ENCODE results near the gene MYOZ2. TPM values are rescaled to one million over a fixed set of nuclear protein-coding genes. Genes with fewer than 3 reads are reported as not detected.

The MYOZ2 gene
- total and polyA plus RNA-seq, 2 of the 13 experiments (the other 11 are each of a cell fraction or from before 2014, with no cell fraction given) = 0.03 TPM; not detected in 1

DNA sequence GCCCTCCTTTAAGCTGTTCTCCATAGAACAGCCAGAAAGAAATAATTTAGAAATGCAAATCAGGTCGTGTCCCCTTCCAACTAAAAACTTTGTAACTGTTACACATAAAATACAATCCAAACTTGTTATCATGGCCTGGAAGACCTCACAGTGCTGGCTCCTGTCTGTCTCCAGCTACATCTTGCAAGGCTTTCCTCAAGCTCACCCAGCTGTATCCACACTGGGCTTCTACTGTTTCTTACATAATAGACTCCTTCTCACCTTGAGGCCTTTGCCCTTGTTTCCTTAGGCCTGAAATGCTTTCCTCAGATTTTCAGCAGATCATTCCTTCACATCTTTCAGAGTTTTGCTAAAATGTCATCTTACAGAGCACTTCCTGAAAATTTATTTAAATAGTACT is 43.4 kb downstream of the MYOZ2 start:
- Histone ChIP-seq H3K27ac (ENCODE audit: extremely low read length, insufficient read depth, low read length) (no peak overlapping the region), H4K20me1 (ENCODE audit: insufficient read depth, low read length) (no peaks in the 10 kb centered on the region), H3K27me3 (ENCODE audit: control insufficient read depth in 1 of 2, insufficient read depth in 2 of 2, low read length in 2 of 2) (no peaks in the 10 kb centered on the region; a peak in 2 of 5 replicates), H3K4me2 (ENCODE audit: low read depth, low read length) (no peak overlapping the region), H3K9me3 (ENCODE audit: low read length) (no peaks in the 10 kb centered on the region), H3K79me2 (ENCODE audit: insufficient read depth, low read length) (no peaks in the 10 kb centered on the region), H3K4me3 (replicated peaks in 1 of 3; ENCODE audit: insufficient read depth in 1 of 3, low read depth in 2 of 3, low read length in 3 of 3) (no peak overlapping the region), H3K36me3 (replicated peaks in 1 of 2; ENCODE audit: control insufficient read depth in 1 of 2, insufficient read depth in 2 of 2, low read length in 2 of 2) (no peaks in the 10 kb centered on the region), H3K9ac (ENCODE audit: insufficient read depth, low read depth, low read length) (no peak overlapping the region), H2AFZ (ENCODE audit: low read length) (no peak overlapping the region), H3K4me1 (ENCODE audit: insufficient read depth, low read length) (no peaks in the 10 kb centered on the region)
- FAIRE-seq (no peak), DNase-seq (ENCODE audit: low spot score) (no peak), ATAC-seq (no peak)
- in situ Hi-C loops (cut with HindIII; ENCODE audit: extremely low pct_ligation_motif_present, low pct_unique_long_range_greater_than_20kb) = no loop called here
- TF ChIP-seq ZNF572 (CRISPR knock-in tag; IDR thresholded peaks at IDR 0.05) (no peak), ZNF282 (IDR thresholded peaks at IDR 0.05; ENCODE audit: partially characterized antibody) (no peak), GABPA (IDR thresholded peaks at IDR 0.05; ENCODE audit: low read depth, low read length) (no peak), GABPA (CRISPR knock-in tag; IDR thresholded peaks at IDR 0.05; ENCODE audit: low read depth) (no peak), KDM6A (CRISPR knock-in tag; IDR thresholded peaks at IDR 0.05; ENCODE audit: low read depth) (no peak), FIP1L1 (IDR thresholded peaks at IDR 0.05; ENCODE audit: borderline replicate concordance, insufficient read depth, low read depth, low read length) (no peak), ZMYM4 (CRISPR knock-in tag; IDR thresholded peaks at IDR 0.05) (no peak), HNF4A (CRISPR knock-in tag; IDR thresholded peaks at IDR 0.05) (no peak), ZNF574 (CRISPR knock-in tag; IDR thresholded peaks at IDR 0.05) (no peak), MEF2D (CRISPR knock-in tag; IDR thresholded peaks at IDR 0.05) (no peak)
- TF ChIP-seq, protein P1, sequence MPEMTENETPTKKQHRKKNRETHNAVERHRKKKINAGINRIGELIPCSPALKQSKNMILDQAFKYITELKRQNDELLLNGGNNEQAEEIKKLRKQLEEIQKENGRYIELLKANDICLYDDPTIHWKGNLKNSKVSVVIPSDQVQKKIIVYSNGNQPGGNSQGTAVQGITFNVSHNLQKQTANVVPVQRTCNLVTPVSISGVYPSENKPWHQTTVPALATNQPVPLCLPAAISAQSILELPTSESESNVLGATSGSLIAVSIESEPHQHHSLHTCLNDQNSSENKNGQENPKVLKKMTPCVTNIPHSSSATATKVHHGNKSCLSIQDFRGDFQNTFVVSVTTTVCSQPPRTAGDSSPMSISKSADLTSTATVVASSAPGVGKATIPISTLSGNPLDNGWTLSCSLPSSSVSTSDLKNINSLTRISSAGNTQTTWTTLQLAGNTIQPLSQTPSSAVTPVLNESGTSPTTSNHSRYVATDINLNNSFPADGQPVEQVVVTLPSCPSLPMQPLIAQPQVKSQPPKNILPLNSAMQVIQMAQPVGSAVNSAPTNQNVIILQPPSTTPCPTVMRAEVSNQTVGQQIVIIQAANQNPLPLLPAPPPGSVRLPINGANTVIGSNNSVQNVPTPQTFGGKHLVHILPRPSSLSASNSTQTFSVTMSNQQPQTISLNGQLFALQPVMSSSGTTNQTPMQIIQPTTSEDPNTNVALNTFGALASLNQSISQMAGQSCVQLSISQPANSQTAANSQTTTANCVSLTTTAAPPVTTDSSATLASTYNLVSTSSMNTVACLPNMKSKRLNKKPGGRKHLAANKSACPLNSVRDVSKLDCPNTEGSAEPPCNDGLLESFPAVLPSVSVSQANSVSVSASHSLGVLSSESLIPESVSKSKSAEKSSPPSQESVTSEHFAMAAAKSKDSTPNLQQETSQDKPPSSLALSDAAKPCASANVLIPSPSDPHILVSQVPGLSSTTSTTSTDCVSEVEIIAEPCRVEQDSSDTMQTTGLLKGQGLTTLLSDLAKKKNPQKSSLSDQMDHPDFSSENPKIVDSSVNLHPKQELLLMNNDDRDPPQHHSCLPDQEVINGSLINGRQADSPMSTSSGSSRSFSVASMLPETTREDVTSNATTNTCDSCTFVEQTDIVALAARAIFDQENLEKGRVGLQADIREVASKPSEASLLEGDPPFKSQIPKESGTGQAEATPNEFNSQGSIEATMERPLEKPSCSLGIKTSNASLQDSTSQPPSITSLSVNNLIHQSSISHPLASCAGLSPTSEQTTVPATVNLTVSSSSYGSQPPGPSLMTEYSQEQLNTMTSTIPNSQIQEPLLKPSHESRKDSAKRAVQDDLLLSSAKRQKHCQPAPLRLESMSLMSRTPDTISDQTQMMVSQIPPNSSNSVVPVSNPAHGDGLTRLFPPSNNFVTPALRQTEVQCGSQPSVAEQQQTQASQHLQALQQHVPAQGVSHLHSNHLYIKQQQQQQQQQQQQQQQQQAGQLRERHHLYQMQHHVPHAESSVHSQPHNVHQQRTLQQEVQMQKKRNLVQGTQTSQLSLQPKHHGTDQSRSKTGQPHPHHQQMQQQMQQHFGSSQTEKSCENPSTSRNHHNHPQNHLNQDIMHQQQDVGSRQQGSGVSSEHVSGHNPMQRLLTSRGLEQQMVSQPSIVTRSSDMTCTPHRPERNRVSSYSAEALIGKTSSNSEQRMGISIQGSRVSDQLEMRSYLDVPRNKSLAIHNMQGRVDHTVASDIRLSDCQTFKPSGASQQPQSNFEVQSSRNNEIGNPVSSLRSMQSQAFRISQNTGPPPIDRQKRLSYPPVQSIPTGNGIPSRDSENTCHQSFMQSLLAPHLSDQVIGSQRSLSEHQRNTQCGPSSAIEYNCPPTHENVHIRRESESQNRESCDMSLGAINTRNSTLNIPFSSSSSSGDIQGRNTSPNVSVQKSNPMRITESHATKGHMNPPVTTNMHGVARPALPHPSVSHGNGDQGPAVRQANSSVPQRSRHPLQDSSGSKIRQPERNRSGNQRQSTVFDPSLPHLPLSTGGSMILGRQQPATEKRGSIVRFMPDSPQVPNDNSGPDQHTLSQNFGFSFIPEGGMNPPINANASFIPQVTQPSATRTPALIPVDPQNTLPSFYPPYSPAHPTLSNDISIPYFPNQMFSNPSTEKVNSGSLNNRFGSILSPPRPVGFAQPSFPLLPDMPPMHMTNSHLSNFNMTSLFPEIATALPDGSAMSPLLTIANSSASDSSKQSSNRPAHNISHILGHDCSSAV (CRISPR knock-in tag; IDR thresholded peaks at IDR 0.05; ENCODE audit: borderline replicate concordance) = no peak
- ChIA-PET POLR2A (no interaction called here), CTCF (ENCODE audit: low intra/inter-chr PET ratio, low total read pairs) (no interaction called here)
- WGBS (ENCODE audit: low lambda C conversion rate) = 0% methylated on average over 1 of the region's 1 CpG
- intact Hi-C loops (cut with micrococcal nuclease; ENCODE audit: unreplicated experiment) = no loop called here
- BruUV-seq (replicated peaks) = no TSS peak

Measured in HepG2 (cell line).